ENCODE data around the gene NFIC.

DNA sequence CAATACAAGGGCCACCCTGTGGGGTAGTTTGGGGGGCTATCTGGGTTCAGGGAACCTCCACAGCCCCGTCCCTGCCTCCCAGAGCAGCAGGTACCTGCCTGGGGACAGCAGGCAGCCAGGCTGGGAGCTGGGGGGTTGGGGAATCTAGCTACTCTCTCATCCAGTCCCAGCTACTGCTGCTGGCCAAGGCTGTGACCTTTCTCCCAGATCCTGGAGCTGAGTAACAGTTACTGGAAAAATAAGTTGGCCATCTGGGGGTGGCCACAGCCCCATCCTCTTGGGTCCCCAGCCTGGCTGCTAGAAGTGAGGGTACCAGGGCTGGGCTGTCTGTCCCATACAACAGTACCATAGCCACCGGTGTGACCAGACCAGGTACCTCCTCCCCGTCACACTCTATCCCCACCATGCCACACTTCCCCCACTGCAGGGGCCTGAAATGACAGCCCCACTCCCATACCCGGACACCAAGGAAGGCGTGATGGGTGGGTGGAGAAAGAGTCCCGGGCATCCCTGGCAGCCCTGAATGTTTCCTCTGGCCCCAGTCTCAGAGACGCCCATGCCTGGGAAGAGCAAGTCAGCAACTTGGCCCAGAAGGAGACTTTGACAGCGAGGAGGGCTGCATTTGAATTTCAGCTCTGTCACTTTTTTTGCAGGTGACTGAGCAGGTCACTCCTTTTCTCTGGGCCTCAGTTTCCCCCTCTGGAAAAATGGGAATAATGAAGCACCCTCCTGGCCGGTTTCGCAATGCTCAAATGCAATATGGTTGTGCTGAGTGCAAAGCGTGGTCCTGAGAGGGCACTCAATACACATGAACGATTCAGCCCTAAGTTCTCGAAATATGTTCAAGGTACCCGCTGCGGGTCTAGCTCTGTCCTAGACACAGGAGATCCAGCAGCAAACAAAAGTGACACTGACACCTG is 30.7 kb upstream of the NFIC start:
- TF ChIP-seq POLR2A (IDR thresholded peaks at IDR 0.05) = no peak
- TF ChIP-seq CTCF (IDR thresholded peaks at IDR 0.05) = no peak
